HG02981 (cell line): ENCODE results near the gene PTPRK.

Source experiments
- ATAC-seq: cut with Tn5 transposase; IDR thresholded peaks from one replicate; pipeline ENCODE4 v1.9.1; 2021; ENCODE audit warnings: mild to moderate bottlenecking, moderate library complexity; ENCODE audit not compliant: unreplicated experiment

The PTPRK gene

GRCh38 chr6:128156321-128157111 is 363.9 kb downstream of the PTPRK start:
- ATAC-seq, result no peak

GRCh38 chr6:128155826-128156225 is 364.6 kb downstream of the PTPRK start:
- no peak for ATAC-seq

- no peak for ATAC-seq
Observed at GRCh38 chr6:128152551-128152950, 367.8 kb downstream of the PTPRK start.

- ATAC-seq, result no peak
Observed at GRCh38 chr6:128150376-128150775, 370.0 kb downstream of the PTPRK start.

GRCh38 chr6:128149796-128150195 is 370.6 kb downstream of the PTPRK start:
- no peak for ATAC-seq

GRCh38 chr6:128144320-128144719 is 376.1 kb downstream of the PTPRK start:
- no peak for ATAC-seq

GRCh38 chr6:128141932-128142331 is 378.5 kb downstream of the PTPRK start:
- no peak for ATAC-seq

GRCh38 chr6:128139519-128139918 is 380.9 kb downstream of the PTPRK start:
- ATAC-seq, result no peak

- no peak for ATAC-seq
Observed at GRCh38 chr6:128138694-128139093, 381.7 kb downstream of the PTPRK start.

GRCh38 chr6:128135325-128135724 is 385.1 kb downstream of the PTPRK start:
- ATAC-seq, result no peak

- no peak for ATAC-seq
Observed at GRCh38 chr6:128131566-128131965, 388.8 kb downstream of the PTPRK start.

GRCh38 chr6:128131036-128131435 is 389.4 kb downstream of the PTPRK start:
- ATAC-seq, result no peak

GRCh38 chr6:128129679-128130078 is 390.7 kb downstream of the PTPRK start:
- no peak for ATAC-seq

- no peak for ATAC-seq
Observed at GRCh38 chr6:128127650-128128049, 392.7 kb downstream of the PTPRK start.

- ATAC-seq, result no peak
Observed at GRCh38 chr6:128124713-128125112, 395.7 kb downstream of the PTPRK start.

GRCh38 chr6:128121610-128122009 is 398.8 kb downstream of the PTPRK start:
- ATAC-seq, result no peak

- no peak for ATAC-seq
Observed at GRCh38 chr6:128121190-128121589, 399.2 kb downstream of the PTPRK start.

GRCh38 chr6:128118401-128118800 is 402.0 kb downstream of the PTPRK start:
- ATAC-seq, result no peak

- ATAC-seq, result no peak
Observed at GRCh38 chr6:128117916-128118315, 402.5 kb downstream of the PTPRK start.

GRCh38 chr6:128114164-128114563 is 406.2 kb downstream of the PTPRK start:
- no peak for ATAC-seq

GRCh38 chr6:128112494-128112893 is 407.9 kb downstream of the PTPRK start:
- ATAC-seq, result peak; percentile 87

- ATAC-seq, result no peak
Observed at GRCh38 chr6:128111096-128111495, 409.3 kb downstream of the PTPRK start.

GRCh38 chr6:128107682-128108081 is 412.7 kb downstream of the PTPRK start:
- no peak for ATAC-seq
